ENCODE data around the gene AHCTF1.
A peak's percentile ranks its signal among the peaks of the same experiment; 100 is the strongest.

AHCTF1 gene, protein sequence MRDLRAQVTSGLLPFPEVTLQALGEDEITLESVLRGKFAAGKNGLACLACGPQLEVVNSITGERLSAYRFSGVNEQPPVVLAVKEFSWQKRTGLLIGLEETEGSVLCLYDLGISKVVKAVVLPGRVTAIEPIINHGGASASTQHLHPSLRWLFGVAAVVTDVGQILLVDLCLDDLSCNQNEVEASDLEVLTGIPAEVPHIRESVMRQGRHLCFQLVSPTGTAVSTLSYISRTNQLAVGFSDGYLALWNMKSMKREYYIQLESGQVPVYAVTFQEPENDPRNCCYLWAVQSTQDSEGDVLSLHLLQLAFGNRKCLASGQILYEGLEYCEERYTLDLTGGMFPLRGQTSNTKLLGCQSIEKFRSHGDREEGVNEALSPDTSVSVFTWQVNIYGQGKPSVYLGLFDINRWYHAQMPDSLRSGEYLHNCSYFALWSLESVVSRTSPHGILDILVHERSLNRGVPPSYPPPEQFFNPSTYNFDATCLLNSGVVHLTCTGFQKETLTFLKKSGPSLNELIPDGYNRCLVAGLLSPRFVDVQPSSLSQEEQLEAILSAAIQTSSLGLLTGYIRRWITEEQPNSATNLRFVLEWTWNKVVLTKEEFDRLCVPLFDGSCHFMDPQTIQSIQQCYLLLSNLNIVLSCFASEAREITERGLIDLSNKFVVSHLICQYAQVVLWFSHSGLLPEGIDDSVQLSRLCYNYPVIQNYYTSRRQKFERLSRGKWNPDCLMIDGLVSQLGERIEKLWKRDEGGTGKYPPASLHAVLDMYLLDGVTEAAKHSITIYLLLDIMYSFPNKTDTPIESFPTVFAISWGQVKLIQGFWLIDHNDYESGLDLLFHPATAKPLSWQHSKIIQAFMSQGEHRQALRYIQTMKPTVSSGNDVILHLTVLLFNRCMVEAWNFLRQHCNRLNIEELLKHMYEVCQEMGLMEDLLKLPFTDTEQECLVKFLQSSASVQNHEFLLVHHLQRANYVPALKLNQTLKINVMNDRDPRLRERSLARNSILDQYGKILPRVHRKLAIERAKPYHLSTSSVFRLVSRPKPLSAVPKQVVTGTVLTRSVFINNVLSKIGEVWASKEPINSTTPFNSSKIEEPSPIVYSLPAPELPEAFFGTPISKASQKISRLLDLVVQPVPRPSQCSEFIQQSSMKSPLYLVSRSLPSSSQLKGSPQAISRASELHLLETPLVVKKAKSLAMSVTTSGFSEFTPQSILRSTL (N-terminal part only)

DNA sequence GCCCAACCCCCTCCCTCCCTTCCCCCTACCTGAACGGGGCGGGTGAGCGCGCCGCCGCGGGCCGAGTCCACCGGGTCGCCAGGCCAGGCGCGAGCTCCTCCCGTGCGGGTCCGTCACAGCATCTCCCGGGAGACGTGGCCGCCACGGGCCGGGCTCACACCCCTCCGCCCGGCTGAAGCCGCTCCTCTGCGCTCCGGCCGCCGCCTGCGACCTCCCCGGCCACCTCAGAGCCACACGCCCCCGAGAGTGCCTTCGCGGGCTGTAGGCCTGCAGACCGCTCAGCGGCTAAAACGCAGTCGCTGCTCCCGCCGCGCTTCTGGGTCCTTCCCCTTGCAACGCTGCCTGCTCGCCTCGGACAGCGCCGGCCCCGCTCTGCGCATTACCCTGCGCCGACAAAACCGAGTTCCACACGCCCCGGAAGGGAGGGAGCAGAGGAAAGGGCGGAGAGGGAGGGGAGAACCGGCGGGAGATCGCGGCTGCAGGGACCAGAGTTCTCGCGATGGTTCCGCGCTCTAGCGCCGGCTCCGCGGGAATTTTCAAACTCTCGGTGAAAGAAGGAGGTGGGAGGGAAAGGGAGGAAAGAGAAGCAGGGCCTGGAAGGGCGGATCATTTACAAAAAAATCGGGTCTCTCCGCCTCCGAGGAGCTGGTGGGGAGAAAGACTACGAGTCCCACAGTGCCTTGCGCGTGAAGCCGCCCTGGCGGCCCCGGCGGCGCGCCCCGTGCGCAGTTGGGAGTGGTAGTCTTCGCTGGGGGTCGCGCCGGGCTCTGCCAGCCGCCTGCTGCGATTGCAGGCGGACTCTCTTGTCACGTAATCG, at the start of gene AHCTF1:
Gene AHCTF1, minus strand, starts transcription at position 400 of the 817 bp plus-strand sequence. CDS start 13,578 bp downstream, outside the sequence.
- DNase-seq, result peak; percentile 96 to 98

DNA sequence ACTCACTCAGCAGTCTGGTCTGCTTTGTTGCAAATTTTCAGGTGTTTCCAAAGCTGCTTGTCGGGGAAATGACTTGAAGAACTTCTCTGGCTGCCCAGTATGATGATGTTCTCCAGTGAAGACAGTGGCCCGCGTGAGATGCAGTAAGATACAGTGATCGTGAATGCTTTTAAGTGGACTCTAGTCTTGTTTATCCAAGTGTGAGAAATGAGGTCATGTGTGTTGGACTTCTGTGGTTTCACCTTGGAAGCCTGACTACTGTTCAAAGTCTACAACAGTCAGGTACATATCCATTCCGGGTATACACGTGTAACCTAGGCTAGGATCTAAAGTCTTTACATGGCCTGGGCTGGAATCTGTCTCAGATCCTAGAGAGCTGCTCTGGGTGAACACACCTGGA, 47.0 kb upstream of the AHCTF1 start:
- DNase-seq, result no peak

DNA sequence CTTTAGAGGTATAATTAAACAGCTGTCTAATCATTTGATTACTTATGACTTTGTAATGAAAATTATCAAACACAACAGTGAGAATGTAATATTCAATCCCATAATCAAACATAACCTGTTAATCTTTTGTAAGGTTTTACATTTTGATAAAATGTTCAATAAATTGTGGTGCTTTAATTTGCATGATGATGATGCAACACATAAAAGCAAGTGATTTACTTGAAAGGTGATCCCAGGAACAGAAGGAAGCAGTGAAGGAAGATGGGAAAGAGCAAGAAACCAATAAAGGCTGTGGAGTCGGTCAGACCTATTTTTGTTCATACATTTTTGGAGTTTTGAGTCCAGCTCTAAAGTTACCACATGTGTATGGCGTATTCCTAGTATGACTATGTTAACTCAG, 46.5 kb upstream of the AHCTF1 start:
- DNase-seq, result no peak

DNA sequence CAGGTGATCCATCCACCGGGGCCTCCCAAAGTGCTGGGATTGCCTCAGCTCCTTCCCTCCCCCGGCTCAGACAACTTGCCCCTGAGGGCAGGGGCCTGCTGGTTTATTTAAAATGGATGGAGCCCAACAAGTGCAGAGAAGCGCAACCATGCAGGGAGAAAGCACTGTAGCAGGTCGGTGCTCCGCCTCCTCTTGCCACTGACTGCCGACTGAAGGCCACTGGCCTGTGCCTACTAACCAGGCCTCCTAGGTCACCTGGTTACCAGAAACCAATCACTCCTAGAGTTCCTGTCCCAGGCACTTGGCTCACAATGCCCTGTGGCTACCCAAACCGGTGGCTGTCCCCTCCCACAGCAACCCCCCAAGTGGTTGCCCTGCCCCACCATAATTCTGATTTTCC, 40.2 kb upstream of the AHCTF1 start:
- DNase-seq, result no peak

DNA sequence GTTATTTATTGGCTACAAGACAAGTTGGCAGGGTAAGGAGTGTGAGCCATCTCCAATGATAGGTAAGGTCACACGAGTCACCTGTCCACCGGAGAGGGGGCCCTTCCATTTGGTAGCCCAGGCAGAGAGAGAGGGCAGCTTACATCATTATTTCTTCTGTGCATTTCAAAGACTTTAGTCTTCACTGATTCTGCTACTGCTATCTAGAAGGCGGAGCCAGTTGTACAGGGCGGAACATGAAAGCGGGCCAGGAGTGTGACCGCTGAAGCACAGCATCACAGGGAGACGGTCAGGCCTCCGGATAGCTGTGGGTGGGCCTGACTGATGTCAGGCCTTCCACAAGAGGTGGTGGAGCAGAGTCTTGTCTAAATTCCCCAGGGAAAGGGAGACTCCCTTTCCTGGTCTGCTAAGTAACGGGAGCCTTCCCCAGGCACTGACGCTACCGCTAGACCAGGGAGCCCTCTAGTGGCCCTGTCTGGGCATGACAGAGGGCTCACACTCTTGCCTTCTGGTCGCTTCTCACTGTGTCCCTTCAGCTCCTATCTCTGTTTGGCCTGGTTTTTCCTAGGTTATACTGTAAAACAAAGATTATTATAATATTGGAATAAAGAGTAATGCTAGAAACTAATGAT, 39.5 kb upstream of the AHCTF1 start:
- peak; percentile 32 to 46 for DNase-seq

DNA sequence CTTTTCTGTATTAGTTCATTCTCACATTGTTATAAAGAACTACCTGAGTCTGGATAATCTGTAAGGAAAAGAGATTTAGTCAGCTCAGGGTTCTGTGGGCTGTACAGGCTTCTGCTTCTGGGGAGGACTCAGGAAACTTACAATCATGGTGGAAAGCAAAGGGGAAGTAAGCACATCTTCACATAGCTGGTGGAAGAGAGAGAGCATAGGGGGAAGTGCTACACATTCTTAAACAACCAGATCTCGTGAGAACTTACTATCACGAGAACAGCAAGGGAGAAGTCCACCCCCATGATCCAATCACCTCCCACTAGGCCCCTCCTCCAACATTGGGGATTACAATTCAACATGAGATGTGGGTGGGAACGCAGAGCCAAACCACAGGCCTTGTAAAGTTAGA, 37.9 kb upstream of the AHCTF1 start:
- DNase-seq, result peak in 1 of 2 experiments; percentile 11

DNA sequence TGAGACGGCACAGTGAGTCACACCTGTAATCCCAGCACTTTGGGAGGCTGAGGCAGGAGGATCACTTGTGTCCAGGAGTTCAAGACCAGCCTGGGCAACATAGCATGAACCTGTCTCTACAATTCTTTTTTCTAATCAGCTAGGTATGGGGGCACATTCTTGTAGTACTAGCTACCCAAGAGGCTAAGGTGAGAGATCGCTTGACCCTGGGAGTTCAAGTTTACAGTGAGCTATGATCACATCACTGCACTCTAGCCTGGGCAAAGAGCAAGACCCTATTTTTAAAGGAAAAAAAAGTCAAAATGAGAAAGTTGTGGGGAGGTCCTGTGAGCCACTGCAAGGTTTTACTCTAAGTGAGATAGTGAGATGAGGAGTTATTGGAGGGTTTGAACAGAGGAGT, 34.8 kb upstream of the AHCTF1 start:
- no peak for DNase-seq

DNA sequence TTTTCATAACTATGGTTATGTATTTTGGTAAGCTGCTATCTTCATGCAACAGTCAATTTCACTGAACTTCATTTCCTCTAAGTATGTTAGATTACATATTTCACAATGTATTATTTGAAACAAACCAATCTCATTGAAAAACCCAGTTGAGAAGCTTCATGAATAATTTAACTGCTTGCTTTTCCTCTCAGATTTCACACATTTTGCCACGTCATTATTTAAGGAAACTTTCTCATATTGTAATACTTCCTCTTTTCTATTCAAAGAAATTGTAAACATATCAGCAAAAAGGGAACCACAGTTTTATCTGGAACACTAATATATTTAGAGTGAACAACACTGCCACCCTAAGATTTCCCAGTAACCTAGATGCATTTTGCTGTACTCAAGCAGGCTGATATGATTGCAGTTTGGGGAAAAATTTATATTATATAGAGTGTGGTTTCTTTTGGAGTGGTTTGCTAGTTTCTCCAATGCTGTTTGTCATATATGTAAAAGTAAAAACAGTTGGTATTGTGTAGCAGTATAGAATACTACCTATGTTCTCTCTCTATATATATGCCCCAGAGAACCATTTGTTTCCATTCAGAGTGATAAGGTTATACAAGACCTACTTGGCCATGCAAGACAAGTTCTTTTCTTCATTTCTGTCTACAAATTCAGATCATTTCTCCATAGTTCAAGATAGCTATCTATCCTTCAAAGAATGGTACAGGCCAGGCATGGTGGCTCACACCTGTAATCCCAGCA, 28.4 kb upstream of the AHCTF1 start:
- DNase-seq, result peak; percentile 96 to 97

DNA sequence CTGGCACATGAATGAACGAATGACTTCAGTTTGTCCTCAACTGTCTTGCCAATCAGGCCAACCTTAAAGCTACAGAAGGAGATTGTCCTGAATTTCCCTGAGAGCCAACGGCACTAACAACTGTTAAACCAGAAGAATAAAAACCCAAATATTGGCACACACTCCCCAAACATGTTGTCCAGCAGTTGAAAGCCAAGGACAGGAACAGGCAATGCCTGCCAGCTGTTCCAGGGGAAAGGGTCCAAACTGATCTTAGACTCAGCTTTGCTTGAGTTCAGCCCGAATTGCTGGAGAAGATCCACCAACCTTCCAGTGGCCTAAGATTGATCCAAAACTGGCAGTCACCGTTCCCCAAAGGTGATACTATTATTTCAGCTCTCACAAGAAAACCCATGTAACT, 22.4 kb upstream of the AHCTF1 start:
- no peak for DNase-seq

DNA sequence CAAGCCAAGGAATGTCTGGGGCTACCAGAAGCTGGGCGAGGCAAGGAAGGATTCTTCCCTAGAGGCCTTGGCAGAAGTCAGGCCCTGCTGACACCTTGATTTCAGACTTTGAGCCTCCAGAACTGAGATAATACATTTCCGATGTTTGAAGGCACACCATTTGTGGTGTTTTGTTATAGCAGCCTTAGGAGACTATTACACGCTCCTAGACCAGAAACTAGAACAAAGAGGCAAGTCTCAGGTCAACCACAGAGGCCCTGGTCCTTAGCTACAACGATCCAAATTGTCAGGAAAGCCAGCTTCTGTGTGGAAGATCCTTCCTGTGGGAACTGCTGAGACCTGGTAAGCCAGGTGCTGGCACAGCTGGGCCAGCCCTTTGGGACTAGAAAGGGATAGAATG, 19.7 kb upstream of the AHCTF1 start:
- no peak for DNase-seq

DNA sequence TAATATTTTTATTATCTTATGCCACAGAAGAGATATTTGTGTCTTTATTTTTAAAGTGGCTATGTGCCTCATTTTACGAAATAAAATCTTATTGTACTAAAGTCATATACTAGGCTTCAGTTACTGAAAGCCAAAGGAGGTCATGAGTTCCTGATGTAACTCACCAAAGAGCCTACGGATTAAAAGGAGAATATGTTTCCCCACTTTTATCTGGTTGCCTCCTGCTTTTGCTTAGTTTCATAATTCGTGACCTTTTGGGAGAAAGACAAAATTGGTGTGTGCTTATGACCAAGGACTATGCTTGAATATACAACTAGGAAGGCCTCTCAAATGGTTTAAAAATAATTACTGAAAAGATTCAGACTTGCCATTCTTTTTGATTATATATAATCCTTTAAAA, 18.2 kb upstream of the AHCTF1 start:
- DNase-seq, result no peak

DNA sequence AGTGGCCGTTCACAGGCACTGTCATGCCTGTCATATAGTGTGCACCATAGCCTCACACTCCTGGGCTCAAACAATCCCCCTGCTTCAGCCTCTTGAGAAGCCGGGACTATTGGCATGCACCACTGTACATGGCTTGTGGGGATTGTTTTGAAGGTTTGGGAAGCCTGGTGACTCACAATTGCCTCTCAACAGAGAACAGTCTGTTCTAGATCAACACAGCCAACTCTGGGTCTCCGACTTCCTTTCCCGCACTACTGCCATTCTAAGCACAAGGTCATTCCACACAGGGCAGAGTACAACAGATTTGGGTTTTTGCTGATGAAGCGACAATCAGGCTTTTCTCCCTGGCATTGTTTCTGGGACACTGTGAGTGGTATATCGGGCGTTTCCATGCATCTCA, 15.5 kb upstream of the AHCTF1 start:
- no peak for DNase-seq

DNA sequence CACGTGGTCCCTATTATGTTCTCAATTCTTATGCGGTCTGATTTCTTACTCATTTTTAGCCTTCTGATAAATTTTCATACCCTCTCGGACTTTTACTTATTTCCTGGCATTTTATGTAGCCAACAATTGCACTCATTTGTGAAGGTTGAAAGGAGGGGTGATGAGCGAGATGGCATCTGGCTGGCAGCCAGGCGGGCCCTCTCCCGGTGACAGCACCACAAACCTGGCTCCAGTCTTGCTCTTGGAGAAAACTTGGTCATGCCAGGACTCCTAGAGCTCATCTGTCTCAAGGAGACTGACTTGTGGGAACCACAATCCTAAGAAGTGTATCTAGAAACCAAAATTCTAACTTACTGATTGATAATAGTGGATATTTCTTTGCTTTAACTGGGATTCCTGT, 14.6 kb upstream of the AHCTF1 start:
- DNase-seq, result no peak

DNA sequence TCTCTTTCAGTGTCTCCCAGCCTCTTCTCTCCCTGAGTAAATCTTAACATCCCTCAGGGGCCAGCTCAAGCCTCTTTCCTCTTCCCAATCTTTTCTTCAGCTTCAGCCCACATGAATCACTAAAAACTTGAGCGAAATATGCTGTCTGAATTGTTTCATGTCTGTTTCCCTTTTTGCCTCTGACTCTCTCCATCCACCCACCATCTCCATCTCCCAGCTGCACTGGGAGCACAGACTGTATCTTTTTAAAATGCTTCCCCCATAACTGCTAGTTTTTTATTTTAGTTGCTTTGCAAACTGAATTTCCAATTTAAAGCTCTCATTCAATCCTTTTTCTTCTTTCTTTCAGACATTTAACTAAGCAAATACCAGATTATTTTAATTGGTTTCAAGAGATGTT, 3.0 kb upstream of the AHCTF1 start:
- no peak for DNase-seq

DNA sequence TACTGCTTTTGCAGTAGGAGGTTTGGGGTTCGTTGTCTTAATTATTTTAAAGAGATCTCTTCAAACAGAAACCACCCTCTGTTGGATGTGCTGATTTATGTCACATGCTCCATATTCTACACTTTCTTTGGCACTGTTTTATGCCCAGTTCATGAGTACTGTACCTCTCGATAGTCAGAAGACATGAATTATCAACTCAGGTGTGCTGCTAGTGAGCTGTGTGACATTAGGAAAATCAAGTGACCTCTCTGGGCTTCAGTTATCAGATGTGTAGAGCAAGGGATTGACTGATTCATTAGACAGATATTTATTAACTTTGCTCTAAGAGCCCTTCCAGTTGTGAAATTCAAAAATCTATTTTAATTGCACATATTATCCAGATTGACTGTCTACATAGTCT, 2.1 kb upstream of the AHCTF1 start:
- no peak for DNase-seq

DNA sequence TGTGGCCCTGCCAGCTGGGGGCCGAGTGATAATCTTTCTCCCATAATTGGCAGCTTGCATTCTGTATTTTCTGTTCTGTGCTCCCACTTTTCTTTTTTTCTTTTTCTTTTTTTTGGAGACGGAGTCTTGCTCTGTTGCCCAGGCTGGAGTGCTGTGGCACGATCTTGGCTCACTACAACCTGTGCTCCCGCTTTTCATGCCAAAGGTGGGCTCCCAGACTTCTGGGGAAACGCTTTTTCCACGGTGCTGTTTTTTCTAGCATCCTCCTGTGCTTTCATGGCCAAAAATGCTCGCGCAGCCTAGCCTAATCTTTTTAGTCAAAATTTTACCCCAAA, 585 bp upstream of the AHCTF1 start:
- DNase-seq, result no peak

DNA sequence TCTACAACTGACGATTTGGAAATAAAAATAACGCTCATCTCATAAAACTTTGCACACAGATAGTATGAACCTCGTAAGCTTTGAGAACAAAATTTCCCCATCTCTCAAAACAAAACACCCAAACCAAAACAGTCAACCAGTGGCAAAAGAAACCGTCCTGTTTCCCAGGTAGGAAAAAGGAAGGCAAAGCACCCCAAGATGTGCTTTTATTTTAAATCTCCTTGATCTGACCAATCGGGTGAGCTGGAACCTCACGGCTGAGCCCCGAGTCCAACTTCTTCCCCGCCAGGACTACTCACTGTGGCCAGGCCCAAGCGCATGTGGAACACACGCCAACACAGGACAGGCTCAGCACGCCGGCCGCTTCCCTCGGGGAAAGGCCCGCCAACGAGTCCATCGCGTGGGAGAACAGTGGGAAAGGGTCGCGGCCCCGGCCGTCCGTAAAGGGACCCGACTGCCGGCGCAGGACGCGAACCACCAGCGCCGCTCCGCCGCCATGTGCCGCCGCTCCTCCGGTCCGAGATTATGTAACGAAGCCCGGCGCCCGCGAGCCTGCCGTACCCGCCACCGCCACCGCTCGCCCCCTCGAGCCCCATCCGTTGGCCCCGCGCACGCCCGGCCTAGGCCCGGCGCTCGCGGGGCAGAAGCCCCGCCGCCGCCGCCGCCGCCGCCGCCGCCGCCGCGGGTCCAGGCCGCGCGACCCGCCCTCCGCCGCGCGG, 759 bp downstream of the AHCTF1 start:
- peak; percentile 50 to 52 for DNase-seq

DNA sequence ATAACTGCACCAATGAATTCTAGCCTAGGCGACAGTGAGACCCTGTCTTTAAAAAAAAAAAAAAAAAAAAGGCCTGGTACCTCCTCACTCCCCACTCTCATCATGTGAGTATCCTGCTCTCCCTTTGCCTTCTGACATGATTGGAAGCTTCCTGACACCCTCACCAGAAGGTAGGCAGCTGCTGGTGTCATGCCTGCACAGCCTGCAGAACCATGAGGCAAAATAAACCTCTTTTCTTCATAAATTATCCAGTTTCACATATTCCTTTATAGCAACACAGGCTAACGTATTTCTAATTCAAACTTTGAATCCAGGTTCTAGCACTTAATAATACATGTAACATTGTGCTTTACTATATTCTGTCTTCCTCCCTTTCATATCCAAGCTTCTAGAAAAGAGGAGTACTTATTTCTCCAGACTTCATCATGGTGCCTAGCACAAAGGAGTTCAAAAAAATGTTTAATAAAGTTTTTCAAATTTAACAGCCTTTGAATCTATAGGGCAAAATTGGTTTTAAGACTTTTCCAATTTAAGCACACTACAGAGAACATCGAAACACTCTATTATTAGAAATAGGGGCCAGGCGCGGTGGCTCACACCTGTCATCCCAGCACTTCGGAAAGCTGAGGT, 5.6 kb downstream of the AHCTF1 start:
- DNase-seq, result no peak

DNA sequence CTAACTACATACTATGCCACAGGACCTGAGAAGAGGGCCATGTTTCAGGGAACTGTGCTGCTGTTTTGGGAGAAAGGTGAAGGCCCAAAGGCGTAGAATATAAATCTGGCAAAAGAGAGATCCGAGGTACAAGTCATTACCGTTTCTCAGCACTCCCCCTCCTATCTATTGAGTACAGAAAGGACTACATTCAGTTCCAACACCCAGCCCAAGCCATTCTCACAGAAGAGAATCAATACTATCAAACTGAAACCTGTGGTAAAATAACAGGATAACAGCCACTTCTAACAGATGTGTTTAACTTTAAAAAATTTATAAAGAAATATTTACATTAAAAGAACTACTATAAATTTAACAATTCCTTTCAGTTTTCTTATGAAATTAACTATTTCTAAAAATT, 7.8 kb downstream of the AHCTF1 start:
- DNase-seq, result no peak

DNA sequence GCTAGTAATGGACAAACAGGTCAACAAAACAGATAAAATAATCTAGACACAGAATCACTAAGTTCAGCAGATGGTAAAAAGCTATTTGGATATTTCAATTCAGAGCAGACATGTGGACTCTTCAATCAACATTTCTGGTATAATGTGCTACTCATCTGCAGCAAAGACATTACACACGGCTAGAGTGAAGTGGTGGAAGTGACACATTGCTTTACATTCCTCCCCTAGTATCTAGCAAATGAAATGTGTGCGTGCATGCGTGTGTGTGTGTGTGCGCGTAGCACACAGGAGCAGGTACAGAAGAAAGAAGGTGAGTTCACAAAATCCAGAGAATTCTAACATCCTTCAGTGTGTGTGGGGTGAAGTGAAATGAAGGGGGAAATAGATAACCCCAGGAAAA, 8.3 kb downstream of the AHCTF1 start:
- DNase-seq, result no peak
